Naive thymus-derived CD4-positive, alpha-beta T cell (primary cell): ENCODE measurements around the gene ADPRS. TPM values are rescaled to one million over a fixed set of nuclear protein-coding genes. Genes with fewer than 3 reads are reported as not detected.
A peak's percentile ranks its signal among the peaks of the same experiment; 100 is the strongest.

Experiments used
- ATAC-seq: fragments of 150-1000 bp; cut with Tn5 transposase; 2 replicates; pipeline ENCODE4 v1.10.0; 2021; ENCODE audit warnings: mild to moderate bottlenecking, moderate library complexity
- CTCF ChIA-PET: fragments of 350-600 bp; sonication (Branson Sonifier 250); formaldehyde crosslinking; loops from one replicate; lab custom pipeline; 2021; ENCODE audit warnings: antibody characterized with exemption; lab: Charles Lee
- POLR2A ChIA-PET: fragments of 350-600 bp; sonication (Branson Sonifier 250); formaldehyde crosslinking; loops from one replicate; lab custom pipeline; 2021; ENCODE audit warnings: antibody characterized with exemption, inconsistent platforms; lab: Charles Lee
- DNase-seq, 9 donors: peaks; one replicate each; pipeline versions ENCODE4 v3.0.0 to v3.0.0-alpha.2; 2020 to 2022; ENCODE audit warnings: mixed read lengths in 1 of 9
- H3K27ac ChIP-seq: one replicate; pipeline ENCODE4 v1.7.0; 2013; ENCODE audit warnings: mild to moderate bottlenecking, low read depth, low read length, moderate library complexity
- H3K27me3 ChIP-seq, 2 donors: one replicate each; pipeline ENCODE4 v1.7.0; 2013; ENCODE audit warnings: low read length in 2 of 2, mild to moderate bottlenecking in 2 of 2, moderate library complexity in 2 of 2; ENCODE audit not compliant: control insufficient read depth in 2 of 2, insufficient read depth in 2 of 2
- H3K36me3 ChIP-seq, 3 experiments: 1 replicate in 2 of 3; 2 replicates in 1 of 3; pipeline ENCODE4 v1.7.0; 2013; ENCODE audit warnings: low read length in 3 of 3, mild to moderate bottlenecking in 3 of 3, moderate library complexity in 1 of 3; ENCODE audit not compliant: insufficient read depth in 3 of 3, control insufficient read depth in 2 of 3
- H3K4me1 ChIP-seq, 2 donors: one replicate each; pipeline ENCODE4 v1.7.0; 2013; ENCODE audit warnings: low read length in 2 of 2, mild to moderate bottlenecking in 2 of 2, moderate library complexity in 1 of 2; ENCODE audit not compliant: control insufficient read depth in 2 of 2, insufficient read depth in 2 of 2
- H3K4me3 ChIP-seq: 2 replicates; pipeline ENCODE4 v1.7.0; 2013; ENCODE audit warnings: mild to moderate bottlenecking, low read length
- H3K9me3 ChIP-seq, 3 experiments: 1 replicate in 2 of 3; 2 replicates in 1 of 3; pipeline ENCODE4 v1.7.0; 2013; ENCODE audit warnings: low read length in 3 of 3; ENCODE audit not compliant: control insufficient read depth in 2 of 3
- H3K27ac Mint-ChIP-seq, 9 donors: one replicate each; pipeline ENCODE4 v1.8.0; 2020 to 2022; ENCODE audit warnings: mixed read lengths in 9 of 9, mild to moderate bottlenecking in 8 of 9, moderate library complexity in 5 of 9, inconsistent platforms in 2 of 9
- H3K27me3 Mint-ChIP-seq, 5 donors: one replicate each; pipeline ENCODE4 v1.8.0; 2021 to 2022; ENCODE audit warnings: mixed read lengths in 5 of 5, mild to moderate bottlenecking in 1 of 5
- H3K36me3 Mint-ChIP-seq, 5 donors: one replicate each; pipeline ENCODE4 v1.8.0; 2020 to 2022; ENCODE audit warnings: mixed read lengths in 5 of 5, mild to moderate bottlenecking in 3 of 5, inconsistent platforms in 1 of 5
- H3K4me1 Mint-ChIP-seq, 7 donors: one replicate each; pipeline ENCODE4 v1.8.0; 2020 to 2022; ENCODE audit warnings: mixed read lengths in 7 of 7, mild to moderate bottlenecking in 3 of 7, inconsistent platforms in 1 of 7
- H3K4me3 Mint-ChIP-seq, 10 donors: one replicate each; pipeline ENCODE4 v1.8.0; 2020 to 2022; ENCODE audit warnings: mild to moderate bottlenecking in 10 of 10, mixed read lengths in 10 of 10, moderate library complexity in 6 of 10, inconsistent platforms in 2 of 10
- H3K9me3 Mint-ChIP-seq, 11 donors: one replicate each; pipeline ENCODE4 v1.8.0; 2020 to 2022; ENCODE audit warnings: mixed read lengths in 11 of 11, mild to moderate bottlenecking in 4 of 11, inconsistent platforms in 1 of 11, moderate library complexity in 1 of 11
- intact Hi-C, 2 donors: fragments of 100-400 bp; cut with micrococcal nuclease; formaldehyde crosslinking; loops; one replicate each; pipeline ENCODE4 v1.15.1; 2023
- polyA plus RNA-seq, 2 donors: library from polyadenylated mRNA; unstranded; fragments of 300-500 nt; fragmentation: Illumina TruSeq; gene quantifications; one replicate each; pipeline ENCODE4 v1.2.3, GENCODE V29; 2021
- total RNA-seq, 6 experiments: library from RNA in 5 of 6; stranded (reverse) in 5 of 6; gene quantifications; 1 replicate in 5 of 6; 2 replicates in 1 of 6; pipeline ENCODE4 v1.2.3 and lab custom pipeline; 2021 to 2026

ADPRS gene
- total and polyA plus RNA-seq, 7 experiments from 2014 or later = 18.0 to 35.4 (median 24.2) TPM

DNA sequence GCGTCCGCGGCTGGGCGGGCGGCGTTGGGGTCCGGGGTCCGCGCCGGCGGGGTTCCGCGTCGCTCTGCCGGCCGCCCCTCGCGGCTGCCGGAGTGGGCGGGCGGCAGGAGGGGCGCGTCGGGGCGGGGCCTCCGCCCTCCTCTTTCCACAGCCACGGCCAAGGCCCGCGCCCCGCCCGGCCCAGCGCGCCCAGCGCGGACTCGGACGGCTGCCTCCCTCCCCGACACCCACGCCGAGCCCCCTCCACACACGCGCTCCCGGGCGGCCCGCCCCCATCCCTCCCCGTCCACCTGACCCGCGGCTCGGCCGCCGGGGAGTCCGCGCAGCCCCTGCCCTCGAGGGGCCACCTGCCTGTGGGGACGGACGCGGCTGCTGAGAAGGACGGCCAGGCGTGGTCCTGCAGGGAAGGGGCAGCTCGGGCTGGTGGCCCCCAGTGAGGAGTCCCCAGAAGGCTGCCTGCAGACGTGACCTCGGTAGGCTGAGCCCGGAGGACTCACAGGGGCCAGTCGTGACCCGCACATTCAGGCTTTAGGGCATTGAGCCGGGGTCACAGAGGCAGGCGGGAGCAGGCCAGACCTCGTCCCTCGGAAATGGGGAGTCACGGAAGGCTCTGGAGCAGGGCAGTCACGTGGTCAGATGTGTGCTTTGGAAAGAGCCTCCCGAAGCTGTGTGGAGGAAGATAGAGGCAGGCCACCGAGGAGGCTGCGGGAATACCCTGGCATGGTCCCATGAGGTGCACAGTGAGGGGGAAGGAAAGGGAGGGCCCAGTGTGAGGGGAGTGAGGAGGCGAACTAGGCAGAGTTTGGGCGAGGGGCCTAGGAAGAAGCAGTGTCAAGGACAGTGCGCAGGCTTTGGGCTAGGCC is 36.7 kb downstream of the ADPRS start, which contains the start of gene COL8A2:
COL8A2 (minus strand) TSS at position 94 of the 863 bp plus-strand sequence. CDS start 24,980 bp downstream, outside the sequence.
- H3K36me3 ChIP-seq = no peaks in the 10 kb centered on the region
- ATAC-seq = peak; percentile 28
- CTCF ChIA-PET = no interaction called here
- Mint-ChIP-seq H3K36me3 (no peaks in the 10 kb centered on the region), H3K4me1 (peaks cover 16 to 30% (median 23%) of the 10 kb centered on the region in 7 donors), H3K27me3 (peaks cover 34 to 43% (median 40%) of the 10 kb centered on the region in 5 donors), H3K27ac (peak within 1 kb of the TSS in 2 of 9 donors; percentile 10 to 52), H3K4me3 (peak within 1 kb of the TSS in 9 of 10 donors; percentile 51 to 81 (median 65)), H3K9me3 (peaks cover 0 to 1% (median 0%) of the 10 kb centered on the region in 11 donors)
- POLR2A ChIA-PET = no interaction called here
- peaks cover 0 to 15% of the 10 kb centered on the region in 2 donors for H3K4me1 ChIP-seq
- H3K4me3 ChIP-seq = no peak within 1 kb of the TSS
- H3K27ac ChIP-seq = no peak within 1 kb of the TSS
- DNase-seq = no peak
- intact Hi-C loops = no loop called here
- no peaks in the 10 kb centered on the region for H3K9me3 ChIP-seq
- peaks cover 0 to 11% of the 10 kb centered on the region in 2 donors for H3K27me3 ChIP-seq

- Histone ChIP-seq H3K27me3 (peaks cover 0 to 11% of the 10 kb centered on the region in 2 donors), H3K9me3 (no peaks in the 10 kb centered on the region), H3K27ac (no peak overlapping the region), H3K4me1 (peaks cover 0 to 15% of the 10 kb centered on the region in 2 donors), H3K36me3 (no peaks in the 10 kb centered on the region), H3K4me3 (no peak overlapping the region)
- DNase-seq (no peak), ATAC-seq (no peak)
- Mint-ChIP-seq H3K36me3 (no peaks in the 10 kb centered on the region), H3K27me3 (peaks cover 34 to 43% (median 40%) of the 10 kb centered on the region in 5 donors), H3K4me1 (peaks cover 16 to 30% (median 23%) of the 10 kb centered on the region in 7 donors), H3K4me3 (peak overlapping the region in 9 of 10 donors; percentile 6 to 72 (median 36)), H3K9me3 (peaks cover 0 to 1% (median 0%) of the 10 kb centered on the region in 11 donors), H3K27ac (peak overlapping the region in 2 of 9 donors; percentile 10 to 65)
- ChIA-PET CTCF (interaction anchor here (0.6 kb wide), 2 partner anchors 120 to 1387 kb away, joined by 3 read pairs; no protein-coding TSS in a partner anchor), POLR2A (no interaction called here)
- intact Hi-C loops = no loop called here
These were observed 37.5 kb downstream of the ADPRS start for GRCh38 chr1:36126005-36126716.

DNA sequence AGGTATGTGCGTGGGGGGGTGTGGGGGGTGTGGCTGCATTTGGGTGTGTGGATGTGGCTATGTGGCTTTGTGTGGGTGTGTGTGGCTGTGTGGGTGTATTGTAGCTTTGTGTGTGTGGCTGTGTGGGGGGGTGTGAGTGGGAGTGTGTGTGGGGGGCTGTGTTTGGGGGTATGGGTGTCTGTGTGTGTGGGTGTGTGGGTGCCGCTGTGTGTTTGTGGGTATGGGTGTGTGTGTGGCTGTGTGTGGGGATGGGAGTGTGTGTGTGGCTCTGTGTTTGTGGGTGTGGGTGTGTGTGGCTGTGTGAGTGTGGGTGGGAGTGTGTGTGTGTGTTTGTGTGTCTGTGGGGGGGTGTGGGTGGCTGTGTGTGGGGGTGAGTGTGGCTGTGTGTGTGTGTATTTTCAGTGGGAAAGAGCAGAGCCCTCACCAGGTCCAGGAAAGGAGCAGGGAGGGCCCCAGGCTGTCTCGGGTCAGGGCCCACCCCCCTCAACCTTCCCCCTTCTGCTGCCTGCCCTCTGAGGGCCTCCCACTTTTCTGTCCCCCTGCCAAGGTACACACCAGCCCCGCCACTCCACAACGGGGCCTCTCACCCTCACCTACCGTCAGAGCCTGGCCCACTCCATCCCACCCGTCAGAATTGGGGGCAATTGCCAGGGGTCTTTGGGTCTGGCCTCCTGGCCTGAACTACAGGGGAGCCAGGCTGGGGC is 38.3 kb downstream of the ADPRS start:
- Histone ChIP-seq H3K4me3 (no peak overlapping the region), H3K27me3 (peaks cover 0 to 9% of the 10 kb centered on the region in 2 donors), H3K9me3 (no peaks in the 10 kb centered on the region), H3K27ac (no peak overlapping the region), H3K36me3 (no peaks in the 10 kb centered on the region), H3K4me1 (peaks cover 0 to 15% of the 10 kb centered on the region in 2 donors)
- no peaks in the 10 kb centered on the region for H3K36me3 Mint-ChIP-seq
- DNase-seq = no peak
- CTCF ChIA-PET = interaction anchor here (0.6 kb wide), 2 partner anchors 119 to 1387 kb away, joined by 3 read pairs; no protein-coding TSS in a partner anchor
- POLR2A ChIA-PET = interaction anchor here (0.7 kb wide), 1 partner anchor 13 kb away, joined by 3 read pairs; no protein-coding TSS in a partner anchor
- H3K27me3 Mint-ChIP-seq = peaks cover 31 to 40% (median 36%) of the 10 kb centered on the region in 5 donors
- peak overlapping the region in 1 of 9 donors; percentile 35 for H3K27ac Mint-ChIP-seq
- peaks cover 0 to 1% (median 0%) of the 10 kb centered on the region in 11 donors for H3K9me3 Mint-ChIP-seq
- peaks cover 16 to 30% (median 23%) of the 10 kb centered on the region in 7 donors for H3K4me1 Mint-ChIP-seq
- no peak overlapping the region for H3K4me3 Mint-ChIP-seq
- ATAC-seq = no peak
- intact Hi-C loops = no loop called here

DNA sequence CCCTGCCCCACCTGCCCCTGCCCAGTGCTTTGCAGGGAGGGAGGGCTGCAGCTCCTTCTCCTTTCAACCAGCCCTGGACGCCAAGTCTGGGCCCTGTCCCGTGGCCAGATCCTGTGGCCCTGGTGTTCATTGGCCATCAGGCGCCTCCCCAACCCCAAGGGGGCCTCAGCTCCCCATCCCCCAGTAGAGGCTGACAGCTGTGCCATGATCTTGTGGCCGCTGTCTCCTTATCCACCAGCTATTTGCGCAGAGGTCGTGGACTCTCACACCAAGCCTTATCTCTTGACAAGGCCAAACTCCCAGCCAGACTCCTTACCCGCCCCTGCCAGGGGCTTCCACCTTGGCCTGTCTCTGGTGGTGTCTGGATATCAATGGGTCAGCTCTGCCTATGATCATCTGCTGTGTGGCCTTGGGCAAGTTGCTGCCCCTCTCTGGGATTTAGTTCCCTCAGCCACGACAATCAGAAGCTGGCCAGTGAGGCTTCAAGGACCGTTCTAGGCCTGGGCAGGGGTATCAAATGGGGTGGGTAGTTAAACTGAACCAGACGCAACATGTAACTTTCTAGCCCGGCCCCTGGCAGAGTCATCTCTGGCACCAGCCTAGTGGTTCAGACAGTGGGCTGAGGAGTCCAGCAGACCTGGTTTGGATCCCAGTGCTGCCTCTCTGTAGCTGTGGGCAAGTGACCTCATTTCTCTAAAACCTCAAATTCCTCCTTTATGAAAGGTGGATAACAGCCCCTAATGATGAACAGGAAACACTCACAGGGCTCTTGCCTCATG is 39.6 kb downstream of the ADPRS start:
- DNase-seq (no peak), ATAC-seq (no peak)
- CTCF ChIA-PET = interaction anchor here (0.5 kb wide), 1 partner anchor 16 kb away, joined by 6 read pairs; no protein-coding TSS in a partner anchor
- POLR2A ChIA-PET = no interaction called here
- Mint-ChIP-seq H3K4me3 (peak overlapping the region in 1 of 10 donors; percentile 63), H3K9me3 (no peaks in the 10 kb centered on the region), H3K4me1 (peaks cover 11 to 21% (median 19%) of the 10 kb centered on the region in 7 donors), H3K27me3 (peaks cover 19 to 26% (median 22%) of the 10 kb centered on the region in 5 donors), H3K27ac (no peak overlapping the region), H3K36me3 (no peaks in the 10 kb centered on the region)
- Histone ChIP-seq H3K4me1 (peaks cover 0 to 9% of the 10 kb centered on the region in 2 donors), H3K9me3 (no peaks in the 10 kb centered on the region), H3K4me3 (no peak overlapping the region), H3K36me3 (no peaks in the 10 kb centered on the region), H3K27me3 (peaks cover 0 to 3% of the 10 kb centered on the region in 2 donors), H3K27ac (no peak overlapping the region)
- intact Hi-C loops = no loop called here

- Histone ChIP-seq H3K27me3 (peaks cover 0 to 3% of the 10 kb centered on the region in 2 donors), H3K36me3 (no peaks in the 10 kb centered on the region), H3K9me3 (no peaks in the 10 kb centered on the region), H3K4me1 (peaks cover 0 to 6% of the 10 kb centered on the region in 2 donors), H3K27ac (no peak overlapping the region), H3K4me3 (no peak overlapping the region)
- Mint-ChIP-seq H3K4me1 (peaks cover 9 to 17% (median 16%) of the 10 kb centered on the region in 7 donors), H3K4me3 (no peak overlapping the region), H3K27ac (no peak overlapping the region), H3K9me3 (no peaks in the 10 kb centered on the region), H3K36me3 (no peaks in the 10 kb centered on the region), H3K27me3 (peaks cover 14 to 21% (median 17%) of the 10 kb centered on the region in 5 donors)
- DNase-seq (no peak), ATAC-seq (no peak)
- ChIA-PET POLR2A (no interaction called here), CTCF (interaction anchor here (0.5 kb wide), 1 partner anchor 16 kb away, joined by 6 read pairs; no protein-coding TSS in a partner anchor)
- intact Hi-C loops = no loop called here
These were observed 40.2 kb downstream of the ADPRS start for GRCh38 chr1:36128905-36129206.
